Lung (tissue), 12 donors: ENCODE results near the gene TENM3. TPM values are rescaled to one million over a fixed set of nuclear protein-coding genes. Genes with fewer than 3 reads are reported as not detected.

Source experiments
- ATAC-seq: fragments of 200-7000 bp; cut with Tn5 transposase; one replicate; pipeline ENCODE4 v1.9.1; 2020; ENCODE audit warnings: moderate number of reproducible peaks; ENCODE audit not compliant: insufficient read depth, low FRiP score
- DNase-seq, 3 donors: peaks; one replicate each; pipeline ENCODE4 v3.0.0-alpha.2; 2013 to 2017
- H3K27ac ChIP-seq, 2 donors: one replicate each; pipeline ENCODE4 v1.5.1; 2013; ENCODE audit warnings: mild to moderate bottlenecking in 2 of 2, moderate library complexity in 2 of 2, control low read depth in 1 of 2, inconsistent platforms in 1 of 2, low read depth in 1 of 2, low read length in 1 of 2
- H3K27me3 ChIP-seq, 3 donors: one replicate each; pipeline ENCODE4 v1.5.1; 2013; ENCODE audit warnings: low read length in 2 of 3; ENCODE audit not compliant: control insufficient read depth in 3 of 3, insufficient read depth in 3 of 3
- H3K36me3 ChIP-seq, 4 donors: one replicate each; pipeline ENCODE4 v1.5.1; 2013; ENCODE audit warnings: low read length in 4 of 4, mild to moderate bottlenecking in 1 of 4, moderate library complexity in 1 of 4; ENCODE audit not compliant: control insufficient read depth in 4 of 4, insufficient read depth in 4 of 4
- H3K4me1 ChIP-seq, 5 donors: one replicate each; pipeline ENCODE4 v1.5.1; 2013; ENCODE audit warnings: low read length in 5 of 5, mild to moderate bottlenecking in 2 of 5, moderate library complexity in 1 of 5; ENCODE audit not compliant: control insufficient read depth in 5 of 5, insufficient read depth in 5 of 5
- H3K4me3 ChIP-seq: one replicate; pipeline ENCODE4 v1.5.1; 2013; ENCODE audit warnings: mild to moderate bottlenecking, control low read depth, moderate library complexity
- H3K9ac ChIP-seq, 2 donors: one replicate each; pipeline ENCODE4 v1.5.1; 2013; ENCODE audit warnings: low read length in 2 of 2, control low read depth in 1 of 2; ENCODE audit not compliant: insufficient read depth in 1 of 2
- H3K9me3 ChIP-seq, 4 donors: one replicate each; pipeline ENCODE4 v1.5.1; 2013; ENCODE audit warnings: low read length in 3 of 4, mild to moderate bottlenecking in 1 of 4, moderate library complexity in 1 of 4; ENCODE audit not compliant: control insufficient read depth in 4 of 4, insufficient read depth in 3 of 4
- CTCF ChIP-seq: IDR thresholded peaks from 2 replicates; pipeline ENCODE4 v1.5.1; 2012; ENCODE audit warnings: mild to moderate bottlenecking; ENCODE audit errors: control extremely low read depth, extremely low read depth
- WGBS, 2 donors: extraction: QIAGEN DNeasy Blood & Tissue Kit; methylation state at CpG; one replicate each; pipeline ENCODE4 v1.1.7; 2013; 5-methylcytosine and 5-hydroxymethylcytosine counted together
- polyA plus RNA-seq, 2 donors: library from polyadenylated mRNA; stranded (reverse); fragments of 200-250 nt; gene quantifications; one replicate each; pipeline ENCODE4 v1.2.1, GENCODE V29; 2013
- total RNA-seq, 2 donors: library from RNA; depleted of rRNA in 1 of 2; stranded (reverse); fragments of >200 nt in 1 of 2; gene quantifications; one replicate each; pipeline ENCODE4 v1.2.1, GENCODE V29; 2014 to 2021
- donor health status: control.
- donor health status: control.
- donor health status: Bipolar disorder and iron deficiency.
- donor health status: healthy.
- donor health status: DM: yes; HTN: yes; CAD: no.

TENM3 gene
- total and polyA plus RNA-seq, 4 donors = 0.14 to 5.3 (median 2.2) TPM

GRCh38 chr4:182251116-182251515 lies 7.9 kb downstream of the TENM3 start:
- Histone ChIP-seq H3K27me3 (peaks cover 0 to 27% (median 0%) of the 10 kb centered on the region in 3 donors), H3K27ac (no peak overlapping the region), H3K9ac (no peak overlapping the region), H3K36me3 (no peaks in the 10 kb centered on the region), H3K4me3 (no peak overlapping the region), H3K4me1 (peaks cover 0 to 7% (median 0%) of the 10 kb centered on the region in 5 donors), H3K9me3 (no peaks in the 10 kb centered on the region)
- no peak for ATAC-seq
- 87 to 91% methylated on average over 8 of the region's 8 CpGs for WGBS, 2 donors
- TF ChIP-seq CTCF = no peak
- DNase-seq = no peak

GRCh38 chr4:182252220-182252619 lies 9.0 kb downstream of the TENM3 start:
- no peak overlapping the region for H3K4me3 ChIP-seq
- peaks cover 0 to 17% (median 0%) of the 10 kb centered on the region in 3 donors for H3K27me3 ChIP-seq
- no peak overlapping the region for H3K9ac ChIP-seq
- TF ChIP-seq CTCF = no peak
- DNase-seq (no peak), ATAC-seq (no peak)
- no peaks in the 10 kb centered on the region for H3K36me3 ChIP-seq
- H3K27ac ChIP-seq = no peak overlapping the region
- H3K9me3 ChIP-seq = no peaks in the 10 kb centered on the region
- H3K4me1 ChIP-seq = no peaks in the 10 kb centered on the region
- 71 to 83% methylated on average over 4 of the region's 4 CpGs for WGBS, 2 donors

GRCh38 chr4:182254026-182254780 lies 11.0 kb downstream of the TENM3 start:
- no peaks in the 10 kb centered on the region for H3K9me3 ChIP-seq
- DNase-seq = no peak
- H3K4me3 ChIP-seq = no peak overlapping the region
- no peak overlapping the region for H3K27ac ChIP-seq
- peaks cover 0 to 8% (median 0%) of the 10 kb centered on the region in 3 donors for H3K27me3 ChIP-seq
- no peak for ATAC-seq
- H3K4me1 ChIP-seq = no peaks in the 10 kb centered on the region
- no peak overlapping the region for H3K9ac ChIP-seq
- 72 to 73% methylated on average over 10 of the region's 10 CpGs for WGBS, 2 donors
- no peaks in the 10 kb centered on the region for H3K36me3 ChIP-seq
- TF ChIP-seq CTCF = no peak
